Suprapubic skin (tissue), 4 donors: Measurements from ENCODE around the gene ARHGAP12.

Experiments
- EP300 ChIP-seq: sonication (generic); formaldehyde crosslinking; IDR thresholded peaks from one replicate; pipeline ENCODE4 v1.6.1; 2017; ENCODE audit warnings: antibody characterized with exemption
- POLR2A ChIP-seq, 2 donors: fragments of 450-650 bp; IDR thresholded peaks; one replicate each; pipeline ENCODE4 v1.6.1; 2017; ENCODE audit warnings: antibody characterized with exemption in 2 of 2, mild to moderate bottlenecking in 2 of 2, moderate library complexity in 2 of 2
- POLR2AphosphoS5 ChIP-seq, 3 donors: sonication (generic); formaldehyde crosslinking; IDR thresholded peaks; one replicate each; pipeline ENCODE4 v1.6.1; 2017; ENCODE audit warnings: antibody characterized with exemption in 3 of 3
- TF ChIP-seq, protein P1 (sequence below), 2 donors: fragments of 200-600 bp in 1 of 2; fragments of 450-650 bp in 1 of 2; sonication (generic) in 1 of 2; IDR thresholded peaks; one replicate each; pipeline ENCODE4 v1.5.1; 2016 to 2019; ENCODE audit warnings: antibody characterized with exemption in 2 of 2, mild to moderate bottlenecking in 1 of 2, moderate library complexity in 1 of 2

GRCh38 chr10:31920538-31920937 lies 8.1 kb downstream of the ARHGAP12 start:
- TF ChIP-seq, protein P1, sequence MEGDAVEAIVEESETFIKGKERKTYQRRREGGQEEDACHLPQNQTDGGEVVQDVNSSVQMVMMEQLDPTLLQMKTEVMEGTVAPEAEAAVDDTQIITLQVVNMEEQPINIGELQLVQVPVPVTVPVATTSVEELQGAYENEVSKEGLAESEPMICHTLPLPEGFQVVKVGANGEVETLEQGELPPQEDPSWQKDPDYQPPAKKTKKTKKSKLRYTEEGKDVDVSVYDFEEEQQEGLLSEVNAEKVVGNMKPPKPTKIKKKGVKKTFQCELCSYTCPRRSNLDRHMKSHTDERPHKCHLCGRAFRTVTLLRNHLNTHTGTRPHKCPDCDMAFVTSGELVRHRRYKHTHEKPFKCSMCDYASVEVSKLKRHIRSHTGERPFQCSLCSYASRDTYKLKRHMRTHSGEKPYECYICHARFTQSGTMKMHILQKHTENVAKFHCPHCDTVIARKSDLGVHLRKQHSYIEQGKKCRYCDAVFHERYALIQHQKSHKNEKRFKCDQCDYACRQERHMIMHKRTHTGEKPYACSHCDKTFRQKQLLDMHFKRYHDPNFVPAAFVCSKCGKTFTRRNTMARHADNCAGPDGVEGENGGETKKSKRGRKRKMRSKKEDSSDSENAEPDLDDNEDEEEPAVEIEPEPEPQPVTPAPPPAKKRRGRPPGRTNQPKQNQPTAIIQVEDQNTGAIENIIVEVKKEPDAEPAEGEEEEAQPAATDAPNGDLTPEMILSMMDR (IDR thresholded peaks at IDR 0.05): no peak
- no peak for TF ChIP-seq POLR2A (IDR thresholded peaks at IDR 0.05)
- no peak for TF ChIP-seq POLR2AphosphoS5 (IDR thresholded peaks at IDR 0.05)
- TF ChIP-seq EP300: no peak
